Measurements from ENCODE around the gene C16orf74.

GRCh38 chr16:85657996-85658395 is 92.9 kb downstream of the C16orf74 start:
- TF ChIP-seq, protein P1, sequence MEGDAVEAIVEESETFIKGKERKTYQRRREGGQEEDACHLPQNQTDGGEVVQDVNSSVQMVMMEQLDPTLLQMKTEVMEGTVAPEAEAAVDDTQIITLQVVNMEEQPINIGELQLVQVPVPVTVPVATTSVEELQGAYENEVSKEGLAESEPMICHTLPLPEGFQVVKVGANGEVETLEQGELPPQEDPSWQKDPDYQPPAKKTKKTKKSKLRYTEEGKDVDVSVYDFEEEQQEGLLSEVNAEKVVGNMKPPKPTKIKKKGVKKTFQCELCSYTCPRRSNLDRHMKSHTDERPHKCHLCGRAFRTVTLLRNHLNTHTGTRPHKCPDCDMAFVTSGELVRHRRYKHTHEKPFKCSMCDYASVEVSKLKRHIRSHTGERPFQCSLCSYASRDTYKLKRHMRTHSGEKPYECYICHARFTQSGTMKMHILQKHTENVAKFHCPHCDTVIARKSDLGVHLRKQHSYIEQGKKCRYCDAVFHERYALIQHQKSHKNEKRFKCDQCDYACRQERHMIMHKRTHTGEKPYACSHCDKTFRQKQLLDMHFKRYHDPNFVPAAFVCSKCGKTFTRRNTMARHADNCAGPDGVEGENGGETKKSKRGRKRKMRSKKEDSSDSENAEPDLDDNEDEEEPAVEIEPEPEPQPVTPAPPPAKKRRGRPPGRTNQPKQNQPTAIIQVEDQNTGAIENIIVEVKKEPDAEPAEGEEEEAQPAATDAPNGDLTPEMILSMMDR (IDR thresholded peaks at IDR 0.05): no peak
- no peak for TF ChIP-seq POLR2A (IDR thresholded peaks at IDR 0.05)
